Measurements from ENCODE around the gene IPP. TPM values are rescaled to one million over a fixed set of nuclear protein-coding genes. Genes with fewer than 3 reads are reported as not detected.

Gene IPP
- total RNA-seq (2014; rRNA removed; shearing (Covaris generic)): 6.5 and 7.0 TPM in 2 replicates

DNA sequence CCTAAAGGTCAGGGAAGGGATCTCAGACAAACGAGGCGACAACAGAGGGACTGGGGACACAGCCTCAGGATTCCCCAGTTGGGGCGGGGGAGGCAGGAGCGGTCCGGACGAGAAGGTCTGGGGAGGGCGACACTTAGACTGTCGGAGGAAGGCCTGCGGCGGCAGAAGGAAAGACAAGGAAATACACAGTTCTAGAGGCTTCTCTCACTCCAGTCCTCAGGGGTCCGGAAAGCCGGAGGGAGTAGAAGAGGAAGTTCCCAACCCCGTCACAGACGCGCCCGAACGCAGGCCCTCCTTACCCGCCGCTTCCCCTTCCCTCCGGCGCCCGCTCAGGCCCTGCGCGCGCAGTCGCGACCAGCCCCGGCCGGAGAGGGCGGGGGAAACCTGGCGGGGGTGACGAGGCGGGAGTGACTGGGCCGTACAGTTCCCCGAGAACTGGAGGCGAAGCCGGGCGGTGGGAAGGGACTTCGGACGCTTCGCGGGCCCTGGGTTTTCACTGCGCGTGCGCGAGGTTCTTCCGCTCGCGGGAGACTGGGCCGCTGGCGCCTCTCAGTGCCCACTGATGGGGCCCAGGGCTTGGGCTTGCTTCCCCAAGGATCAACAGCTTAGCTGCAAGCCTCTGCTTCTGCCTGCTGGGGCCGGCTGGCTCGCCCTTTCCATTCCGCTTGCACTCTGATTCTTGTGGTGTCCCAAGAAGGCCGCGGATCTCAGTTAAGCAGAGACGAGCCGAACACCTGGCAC is at the start of gene IPP:
Gene IPP, minus strand, starts transcription at position 356 of the 741 bp plus-strand sequence. CDS start 4,242 bp downstream, outside the sequence.

DNA sequence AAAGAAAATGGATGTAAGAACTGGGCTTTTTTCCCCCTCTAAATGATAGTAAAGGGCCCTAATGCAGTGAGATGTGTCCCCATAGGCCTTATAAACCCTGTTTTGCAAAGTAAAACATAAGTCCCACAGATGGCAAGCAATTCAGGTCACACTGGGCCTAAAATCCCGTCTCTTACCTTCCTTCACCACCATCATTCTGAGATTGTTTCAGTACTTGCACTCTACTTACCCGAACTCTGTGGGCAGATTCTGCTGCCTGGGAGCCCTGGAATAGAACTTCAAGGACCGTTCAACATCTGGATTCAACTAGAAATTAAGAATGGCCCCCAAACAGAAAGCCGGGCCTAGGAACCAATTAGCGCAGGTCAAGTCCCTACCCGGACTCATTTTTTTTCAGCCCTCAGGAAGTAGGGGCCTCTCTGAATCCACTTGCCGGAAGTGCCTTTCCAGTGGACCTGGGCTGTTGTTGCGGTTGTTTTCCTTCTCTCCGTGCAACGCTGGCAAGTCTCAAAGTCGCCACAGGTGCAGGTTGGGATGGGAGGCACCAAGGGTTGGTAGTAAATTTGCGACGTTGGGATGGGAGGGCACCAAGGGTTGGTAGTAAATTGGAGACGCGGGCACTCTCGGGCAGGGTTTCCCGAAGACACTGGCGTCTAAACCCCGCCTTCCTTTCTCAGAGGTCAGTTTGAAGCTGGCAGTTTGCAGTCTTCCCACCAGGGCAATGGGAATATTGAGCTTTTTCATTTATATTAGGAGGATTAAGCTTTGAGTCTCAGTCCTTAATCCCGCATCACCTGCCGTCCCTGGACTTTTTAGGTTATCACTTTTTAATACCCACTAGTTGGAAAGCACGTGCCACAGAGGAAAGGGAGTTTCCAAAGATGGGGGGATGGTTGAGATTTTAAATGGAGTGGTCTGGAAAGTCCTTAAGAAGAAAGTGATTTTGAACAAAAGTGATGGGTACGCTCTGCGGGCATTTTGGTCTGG is 62.4 kb downstream of the IPP start, which contains the start of gene TMEM69:
Gene TMEM69, plus strand, starts transcription at position 428 of the 987 bp plus-strand sequence. CDS start 2,888 bp downstream, outside the sequence.

GRCh38 chr1:45686288-45687013 is 64.0 kb downstream of the IPP start, which contains the start of gene GPBP1L1:
Gene GPBP1L1 (minus strand): TSS chr1:45686533. CDS start chr1:45659087, 27,446 bp downstream.

Other genes with a start within 250 kb of the IPP start
- gene PRDX1, start 228.8 kb downstream of the IPP start, total RNA-seq (2014; rRNA removed; shearing (Covaris generic)): 443 and 469 TPM in 2 replicates
- 74.3 and 76.6 TPM in 2 replicates for gene AKR1A1, start 199.8 kb downstream of the IPP start, total RNA-seq (2014; rRNA removed; shearing (Covaris generic))
- gene NASP, start 166.6 kb downstream of the IPP start, total RNA-seq (2014; rRNA removed; shearing (Covaris generic)): 166 and 182 TPM in 2 replicates
- gene CCDC17, start 126.6 kb downstream of the IPP start, total RNA-seq (2014; rRNA removed; shearing (Covaris generic)): 1.4 and 1.9 TPM in 2 replicates
- 85.1 and 114 TPM in 2 replicates for gene GPBP1L1, start 64.1 kb downstream of the IPP start, total RNA-seq (2014; rRNA removed; shearing (Covaris generic))
- gene TMEM69, start 62.5 kb downstream of the IPP start, total RNA-seq (2014; rRNA removed; shearing (Covaris generic)): 16.3 and 26.6 TPM in 2 replicates
- 18.6 and 19.8 TPM in 2 replicates for gene MAST2, start 53.0 kb upstream of the IPP start, total RNA-seq (2014; rRNA removed; shearing (Covaris generic))

Measured in A375 (cell line).